Astrocyte of the spinal cord (primary cell): ENCODE measurements around the gene CDC42BPA.
"Not testable (repeated sequence)": the region's sequence is repeated elsewhere in the genome, so short reads cannot be mapped to it uniquely, and the experiment has no call there.

Source experiments
- DNase-seq: peaks from one replicate; pipeline ENCODE4 v3.0.0; 2011; ENCODE audit warnings: low read depth, low spot score
- H3K4me3 ChIP-seq: 2 replicates; pipeline ENCODE4 v1.5.1; 2011; ENCODE audit warnings: low read depth, mild to moderate bottlenecking, low read length, moderate library complexity
- CTCF ChIP-seq: IDR thresholded peaks from 2 replicates; pipeline ENCODE4 v1.5.1; 2012; ENCODE audit warnings: low read depth, mild to moderate bottlenecking, low read length, inconsistent platforms
- in situ Hi-C: cut with HindIII; loops from 2 replicates; pipeline ENCODE4 v1.10.0; 2017; ENCODE audit warnings: low sequenced_read_pairs

The CDC42BPA gene

GRCh38 chr1:227002531-227003049, 315.7 kb downstream of the CDC42BPA start:
- no peak for TF ChIP-seq CTCF
- H3K4me3 ChIP-seq = no peak overlapping the region
- no peak for DNase-seq
- in situ Hi-C loops = no loop called here

DNA sequence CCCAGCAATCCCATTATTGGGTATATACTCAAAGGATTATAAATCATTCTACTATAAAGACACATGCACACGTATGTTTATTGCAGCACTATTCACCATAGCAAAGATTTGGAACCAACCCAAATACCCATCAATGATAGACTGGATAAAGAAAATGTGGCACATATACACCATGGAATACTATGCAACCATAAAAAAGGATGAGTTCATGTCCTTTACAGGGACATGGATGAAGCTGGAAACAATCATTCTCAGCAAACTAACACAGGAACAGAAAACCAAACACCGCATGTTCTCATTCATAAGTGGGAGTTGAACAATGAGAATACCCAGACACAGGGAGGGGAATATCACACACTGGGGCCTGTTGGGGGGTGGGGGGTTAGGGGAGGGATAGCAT, 318.7 kb downstream of the CDC42BPA start:
- DNase-seq, H3K4me3 ChIP-seq, in situ Hi-C loops: not testable (repeated sequence)

DNA sequence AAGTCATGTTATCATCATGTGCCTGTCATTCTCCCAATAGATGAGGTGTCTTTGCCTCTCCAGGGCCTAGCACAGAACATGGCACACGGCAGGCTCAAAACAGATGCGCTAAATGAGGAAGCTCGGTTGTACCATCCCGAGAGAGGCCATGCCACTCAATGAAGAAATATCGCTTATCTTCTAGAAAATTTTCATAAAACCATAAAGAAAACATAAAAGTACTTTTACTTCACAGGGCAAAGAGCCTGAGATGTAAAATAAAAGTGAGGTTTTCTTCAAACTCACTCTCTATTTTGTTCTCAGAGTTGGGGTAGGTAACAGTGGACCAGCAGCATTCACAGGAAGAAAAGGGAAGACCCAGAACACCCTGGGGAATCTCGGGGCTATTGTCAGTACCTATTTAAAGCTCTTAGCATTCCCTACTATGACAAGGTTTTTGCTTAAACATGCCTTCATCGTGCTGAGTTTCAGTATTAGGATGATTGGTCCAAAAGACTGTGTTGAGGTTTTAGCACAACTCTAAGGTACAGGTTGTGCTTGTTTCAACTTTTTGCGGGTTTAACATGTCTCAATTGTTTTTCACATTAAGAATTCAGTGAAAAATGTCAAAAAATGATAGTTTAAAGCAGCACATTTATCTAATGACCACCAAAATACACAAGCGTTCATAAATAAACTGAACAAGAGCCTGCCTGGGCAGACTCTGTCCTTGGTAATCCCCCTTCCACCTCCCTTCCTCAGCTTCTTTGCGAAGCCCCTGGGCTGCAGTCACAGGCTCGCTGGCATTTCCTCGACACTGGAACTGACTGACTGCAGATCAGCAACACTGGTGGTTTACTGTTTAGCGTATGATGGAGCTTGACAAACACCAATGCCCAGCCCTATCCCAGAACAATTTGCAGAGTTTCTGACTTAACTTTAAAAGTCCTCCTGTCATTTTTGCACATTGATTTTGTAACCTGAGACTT, 322.6 kb downstream of the CDC42BPA start:
- no peak for TF ChIP-seq CTCF
- in situ Hi-C loops = no loop called here
- DNase-seq = no peak
- no peak overlapping the region for H3K4me3 ChIP-seq

GRCh38 chr1:226994586-226995364, 323.5 kb downstream of the CDC42BPA start:
- DNase-seq = no peak
- no peak overlapping the region for H3K4me3 ChIP-seq
- no peak for TF ChIP-seq CTCF
- in situ Hi-C loops = no loop called here

DNA sequence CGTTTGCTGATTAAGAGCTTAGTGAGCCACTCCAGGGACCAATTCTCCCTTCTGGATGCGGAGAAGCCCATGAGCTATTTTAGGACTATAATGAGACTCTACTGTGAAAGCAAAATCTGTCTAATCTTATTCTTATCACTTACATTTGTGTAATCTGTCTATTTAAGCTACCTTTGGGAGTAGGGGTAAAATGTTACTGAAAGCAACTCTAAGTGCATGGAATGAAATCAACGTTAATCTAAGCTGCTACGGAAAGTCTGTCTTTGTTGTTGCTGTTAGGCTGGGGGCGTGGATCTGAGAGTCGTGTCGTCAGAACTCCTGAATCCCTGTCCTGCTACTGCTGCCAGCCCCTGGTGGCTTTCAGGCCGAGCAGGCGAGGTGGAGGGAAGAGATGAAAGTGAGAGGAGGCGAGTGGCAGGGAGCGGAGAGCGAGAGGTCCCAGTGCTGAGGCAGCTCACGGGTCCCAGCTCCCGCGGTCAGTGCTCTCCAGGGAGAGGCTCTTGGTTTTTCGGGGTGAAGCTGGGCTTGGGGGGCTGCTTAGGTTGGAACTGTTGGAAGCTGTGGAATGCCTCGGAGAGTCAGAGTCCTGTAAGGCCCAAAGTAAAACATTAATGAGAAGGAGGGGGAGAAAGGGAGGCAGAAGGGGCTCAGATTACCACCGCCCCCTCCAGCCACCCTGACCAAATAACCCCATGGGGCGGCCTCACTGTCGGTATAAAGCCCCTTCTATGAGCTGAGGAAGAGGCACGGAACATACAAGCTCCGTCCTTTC, 324.3 kb downstream of the CDC42BPA start:
- DNase-seq = no peak
- no peak overlapping the region for H3K4me3 ChIP-seq
- no peak for TF ChIP-seq CTCF
- in situ Hi-C loops = no loop called here

GRCh38 chr1:226991920-226992319, 326.4 kb downstream of the CDC42BPA start:
- in situ Hi-C loops = no loop called here
- no peak for DNase-seq
- no peak for TF ChIP-seq CTCF

More at GRCh38 chr1:226991920-226992319, 326.4 kb downstream of the CDC42BPA start:
- no peak overlapping the region for H3K4me3 ChIP-seq
